OCI-LY7 (cell line): ENCODE data around the gene STH.

Source experiments
- EZH2phosphoT487 ChIP-seq: fragments of 200-600 bp; sonication (generic); IDR thresholded peaks from 2 replicates; pipeline ENCODE4 v1.6.1; 2018; ENCODE audit warnings: low read depth, borderline replicate concordance, mild to moderate bottlenecking, mixed run types, antibody characterized with exemption, low read length, moderate library complexity, mixed read lengths
- TF ChIP-seq, protein P1 (sequence below): fragments of 200-600 bp; sonication (generic); conservative IDR thresholded peaks from 2 replicates; pipeline ENCODE4 v1.5.1; 2014; ENCODE audit warnings: mild to moderate bottlenecking, antibody characterized with exemption, low read length, moderate library complexity, mixed read lengths

DNA sequence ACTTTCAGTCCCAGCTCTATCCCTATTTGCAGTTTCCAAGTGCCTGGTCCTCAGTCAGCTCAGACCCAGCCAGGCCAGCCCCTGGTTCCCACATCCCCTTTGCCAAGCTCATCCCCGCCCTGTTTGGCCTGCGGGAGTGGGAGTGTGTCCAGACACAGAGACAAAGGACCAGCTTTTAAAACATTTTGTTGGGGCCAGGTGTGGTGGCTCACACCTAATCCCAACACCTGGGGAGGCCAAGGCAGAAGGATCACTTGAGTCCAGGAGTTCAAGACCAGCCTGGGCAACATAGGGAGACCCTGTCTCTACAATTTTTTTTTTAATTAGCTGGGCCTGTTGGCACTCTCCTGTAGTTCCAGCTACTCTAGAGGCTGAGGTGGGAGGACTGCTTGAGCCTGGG, 1.7 kb downstream of the STH start:
- TF ChIP-seq, protein P1, sequence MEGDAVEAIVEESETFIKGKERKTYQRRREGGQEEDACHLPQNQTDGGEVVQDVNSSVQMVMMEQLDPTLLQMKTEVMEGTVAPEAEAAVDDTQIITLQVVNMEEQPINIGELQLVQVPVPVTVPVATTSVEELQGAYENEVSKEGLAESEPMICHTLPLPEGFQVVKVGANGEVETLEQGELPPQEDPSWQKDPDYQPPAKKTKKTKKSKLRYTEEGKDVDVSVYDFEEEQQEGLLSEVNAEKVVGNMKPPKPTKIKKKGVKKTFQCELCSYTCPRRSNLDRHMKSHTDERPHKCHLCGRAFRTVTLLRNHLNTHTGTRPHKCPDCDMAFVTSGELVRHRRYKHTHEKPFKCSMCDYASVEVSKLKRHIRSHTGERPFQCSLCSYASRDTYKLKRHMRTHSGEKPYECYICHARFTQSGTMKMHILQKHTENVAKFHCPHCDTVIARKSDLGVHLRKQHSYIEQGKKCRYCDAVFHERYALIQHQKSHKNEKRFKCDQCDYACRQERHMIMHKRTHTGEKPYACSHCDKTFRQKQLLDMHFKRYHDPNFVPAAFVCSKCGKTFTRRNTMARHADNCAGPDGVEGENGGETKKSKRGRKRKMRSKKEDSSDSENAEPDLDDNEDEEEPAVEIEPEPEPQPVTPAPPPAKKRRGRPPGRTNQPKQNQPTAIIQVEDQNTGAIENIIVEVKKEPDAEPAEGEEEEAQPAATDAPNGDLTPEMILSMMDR, result no peak
- TF ChIP-seq EZH2phosphoT487, result no peak
